Ishikawa (cell line): ENCODE data around the gene F12.

Experiments used
- CEBPB ChIP-seq: IDR thresholded peaks from 2 replicates; pipeline ENCODE4 v1.6.1; 2012
- TAF1 ChIP-seq: IDR thresholded peaks from 2 replicates; pipeline ENCODE4 v1.6.1; 2012; ENCODE audit warnings: low read depth, mild to moderate bottlenecking

DNA sequence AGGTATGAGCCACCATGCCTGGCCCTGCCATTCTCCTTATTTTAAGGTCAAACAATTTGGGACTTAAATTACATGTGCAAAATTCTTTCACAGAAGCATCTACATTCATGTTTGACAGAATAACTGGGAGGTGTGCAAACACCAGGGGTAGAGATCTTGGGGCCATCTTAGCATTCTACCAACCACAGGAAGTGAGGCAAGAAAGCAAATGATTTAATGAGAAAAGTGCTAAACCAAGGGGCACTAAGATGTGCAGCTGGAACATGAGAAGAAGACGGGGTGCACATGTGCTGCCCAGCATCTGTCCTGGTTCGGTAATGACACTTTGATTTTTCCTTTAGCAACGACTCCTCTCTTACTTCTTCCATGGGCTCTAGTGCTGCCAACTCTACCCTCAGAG lies 1.2 kb upstream of the F12 start:
- TF ChIP-seq CEBPB (no peak), TAF1 (no peak)
